ENCODE results near the gene RBFOX1. TPM values are rescaled to one million over a fixed set of nuclear protein-coding genes. Genes with fewer than 3 reads are reported as not detected.
"Not testable (repeated sequence)": the region's sequence is repeated elsewhere in the genome, so short reads cannot be mapped to it uniquely, and the experiment has no call there.

Gene RBFOX1
- total RNA-seq, 8 experiments from 2014 or later, result 1.4 to 77.7 (median 41.3) TPM; not detected in 2

DNA sequence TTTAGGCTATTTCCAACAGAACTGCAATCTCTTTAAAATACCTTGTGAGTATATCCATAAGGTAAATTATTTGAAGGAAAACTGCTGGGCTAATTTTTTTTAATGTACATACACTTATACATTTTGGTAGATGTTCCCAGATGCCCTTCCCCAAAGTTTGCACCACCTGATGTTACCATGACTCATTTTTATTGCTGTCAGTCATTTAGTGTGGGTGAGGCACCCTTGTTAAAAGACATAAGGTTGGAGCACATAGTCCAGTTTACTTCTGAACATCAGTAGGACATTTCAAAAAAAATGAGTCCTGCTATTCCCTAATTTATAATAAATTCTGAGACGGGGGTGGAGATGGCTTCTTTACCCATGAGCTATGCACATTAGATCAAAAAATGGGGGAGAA is 138.6 kb downstream of the RBFOX1 start:
- Histone ChIP-seq H3K4me1 (replicated peaks in 1 of 2) (peaks cover 0 to 5% of the 10 kb centered on the region in 2 donors), H3K27ac (no peak overlapping the region), H3K4me3 (no peak overlapping the region)
- 0% methylated on average over 1 of the region's 1 CpG; no CpG with 5 or more reads in 8 of the 10 experiments for WGBS, 10 experiments
- in situ Hi-C loops (cut with MboI; ENCODE audit: low pct_unique_long_range_greater_than_20kb in 2 of 9, low sequenced_read_pairs in 9 of 9, unreplicated experiment in 9 of 9), result no loop called here
- no peak for ATAC-seq (replicated peaks in 6 of 8)

DNA sequence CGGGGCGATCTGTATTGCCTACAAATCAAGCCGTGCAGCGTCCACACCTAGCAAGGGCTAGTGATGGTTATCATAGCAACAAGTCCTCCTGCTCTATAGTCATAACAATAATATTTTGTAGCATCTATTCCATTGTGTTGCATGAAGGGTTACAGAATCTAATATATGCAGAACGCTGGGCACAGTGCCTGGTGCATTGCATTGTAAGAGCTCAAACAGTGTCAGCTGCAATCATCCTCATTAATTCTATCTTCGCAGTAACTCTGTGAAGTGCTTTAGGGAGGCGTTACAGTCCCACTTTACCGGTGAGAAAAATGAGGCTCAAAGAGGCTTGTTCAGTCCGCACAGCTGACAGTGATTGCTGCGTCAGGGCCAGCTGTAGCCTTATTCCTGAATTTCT is 149.4 kb downstream of the RBFOX1 start:
- H3K4me3 ChIP-seq, result no peak overlapping the region
- 35 to 94% (median 73%) methylated on average over 3 to 10 of the region's 10 CpGs for WGBS, 10 experiments
- no peak overlapping the region for H3K27ac ChIP-seq

DNA sequence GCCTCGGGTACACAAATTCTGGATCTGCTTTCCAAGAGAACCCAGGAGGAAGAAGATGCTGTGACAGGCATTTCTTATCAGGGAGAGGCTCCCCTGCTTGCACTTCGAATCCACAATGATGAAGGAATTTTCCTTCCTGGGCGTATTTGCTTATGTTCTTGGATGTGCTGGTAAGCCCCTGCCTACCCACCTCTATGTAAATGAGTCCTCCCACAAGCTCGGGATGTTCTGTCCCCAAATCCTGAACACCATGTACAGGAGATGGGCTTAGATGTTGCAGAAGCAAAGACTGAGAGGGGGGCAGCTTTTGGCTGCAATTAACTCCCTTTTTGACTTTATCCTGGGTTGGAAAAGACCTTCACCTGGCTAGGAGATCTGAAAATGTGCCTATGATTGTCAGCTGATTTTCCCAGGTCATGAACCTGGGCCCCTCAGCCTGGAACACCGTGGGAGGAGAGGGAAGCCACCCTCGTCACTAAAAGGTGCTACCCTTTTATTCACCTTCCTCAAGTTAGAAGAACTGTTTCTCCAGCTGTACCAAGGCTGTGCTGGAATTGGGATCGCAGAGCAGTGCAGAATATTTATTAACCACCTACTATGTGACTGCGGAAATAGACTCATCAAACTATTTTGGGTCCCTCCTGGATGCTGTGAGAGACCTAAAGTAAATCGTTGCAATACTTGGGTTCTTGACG is 150.1 kb downstream of the RBFOX1 start:
- Histone ChIP-seq H3K4me3 (no peak overlapping the region), H3K4me1 (replicated peaks in 1 of 2) (peaks cover 0 to 28% of the 10 kb centered on the region in 2 donors), H3K27ac (no peak overlapping the region)
- in situ Hi-C loops (cut with MboI; ENCODE audit: low pct_unique_long_range_greater_than_20kb in 2 of 9, low sequenced_read_pairs in 9 of 9, unreplicated experiment in 9 of 9), result no loop called here
- 7 to 83% (median 22%) methylated on average over 4 to 8 of the region's 10 CpGs; no CpG with 5 or more reads in 1 of the 10 experiments for WGBS, 10 experiments
- ATAC-seq (replicated peaks in 6 of 8), result no peak

More for the DNA sequence above, 149.4 kb downstream of the RBFOX1 start:
- H3K4me1 ChIP-seq (replicated peaks in 1 of 2), result peaks cover 0 to 31% of the 10 kb centered on the region in 2 donors
- in situ Hi-C loops (cut with MboI; ENCODE audit: low pct_unique_long_range_greater_than_20kb in 2 of 9, low sequenced_read_pairs in 9 of 9, unreplicated experiment in 9 of 9), result no loop called here
- no peak for ATAC-seq (replicated peaks in 6 of 8)

DNA sequence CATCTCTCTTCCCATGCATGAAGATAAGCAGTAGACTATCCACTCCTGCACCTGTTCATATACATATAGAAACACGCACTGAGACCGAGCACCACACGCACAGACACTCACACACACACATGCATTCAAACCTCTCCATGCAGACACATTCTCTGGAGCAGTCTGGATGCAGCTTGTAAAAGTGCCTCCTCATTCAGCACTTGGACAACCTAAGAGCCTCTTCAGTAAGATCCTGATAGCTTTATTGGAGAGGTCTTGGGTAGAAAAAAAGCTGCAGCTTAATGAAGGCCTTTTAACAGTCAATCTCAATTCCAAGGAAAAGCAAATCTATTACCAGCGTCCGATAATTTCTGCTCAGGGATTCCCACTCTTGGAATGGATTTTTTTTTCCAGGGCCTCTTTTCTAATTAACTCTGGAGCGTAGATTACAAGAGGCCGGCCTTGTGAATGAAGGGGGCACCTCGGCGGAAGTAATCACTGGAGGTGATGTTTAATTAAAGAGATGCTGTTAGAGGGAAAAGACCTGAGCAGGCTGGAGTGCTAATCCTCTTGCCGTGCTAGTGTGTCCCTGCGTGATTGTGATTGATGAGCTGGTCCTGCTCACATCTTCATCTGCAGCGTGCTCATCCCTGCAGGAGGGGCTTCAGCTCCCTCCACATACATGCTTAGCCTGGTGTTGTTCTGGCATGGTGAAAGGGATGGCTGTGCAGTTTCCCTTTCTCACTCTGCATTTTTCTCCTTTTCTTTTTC is 155.1 kb downstream of the RBFOX1 start:
- 0 to 65% (median 47%) methylated on average over 2 to 11 of the region's 12 CpGs; no CpG with 5 or more reads in 3 of the 10 experiments for WGBS, 10 experiments
- peak overlapping the region in 1 of 2 donors; percentile 2 for H3K27ac ChIP-seq
- peak in 4 of 8 experiments; percentile 89 to 99 (median 98) for ATAC-seq (replicated peaks in 6 of 8)
- peaks cover 0 to 34% of the 10 kb centered on the region in 2 donors for H3K4me1 ChIP-seq (replicated peaks in 1 of 2)
- in situ Hi-C loops (cut with MboI; ENCODE audit: low pct_unique_long_range_greater_than_20kb in 2 of 9, low sequenced_read_pairs in 9 of 9, unreplicated experiment in 9 of 9), result no loop called here
- H3K4me3 ChIP-seq, result peak overlapping the region in 1 of 5 donors; percentile 2

DNA sequence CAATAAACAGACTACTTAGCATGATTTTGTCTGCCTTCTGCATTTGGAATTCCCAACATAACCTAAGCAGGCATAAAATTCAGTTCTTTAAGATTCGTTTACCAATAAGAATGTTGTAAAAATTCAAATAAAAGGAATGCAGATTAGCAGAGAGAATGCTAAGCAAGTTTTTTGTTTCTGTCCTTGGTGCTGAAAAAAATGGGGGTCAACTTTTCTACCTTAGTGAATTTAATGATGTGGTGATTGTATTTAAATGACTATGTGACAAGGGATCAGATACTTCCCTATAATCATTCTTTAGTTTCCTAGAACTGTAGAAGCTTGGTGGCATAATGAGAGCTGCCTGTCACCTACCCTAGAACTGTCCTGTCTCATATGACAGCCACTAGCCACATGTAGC is 159.5 kb downstream of the RBFOX1 start:
- ATAC-seq (replicated peaks in 6 of 8), result no peak
- WGBS, 10 experiments, result 0 to 50% (median 15%) methylated on average over 1 of the region's 1 CpG; no CpG with 5 or more reads in 4 of the 10 experiments
- no peak overlapping the region for H3K4me3 ChIP-seq
- no peak overlapping the region for H3K27ac ChIP-seq
- in situ Hi-C loops (cut with MboI; ENCODE audit: low pct_unique_long_range_greater_than_20kb in 2 of 9, low sequenced_read_pairs in 9 of 9, unreplicated experiment in 9 of 9), result no loop called here
- peaks cover 0 to 31% of the 10 kb centered on the region in 2 donors for H3K4me1 ChIP-seq (replicated peaks in 1 of 2)

DNA sequence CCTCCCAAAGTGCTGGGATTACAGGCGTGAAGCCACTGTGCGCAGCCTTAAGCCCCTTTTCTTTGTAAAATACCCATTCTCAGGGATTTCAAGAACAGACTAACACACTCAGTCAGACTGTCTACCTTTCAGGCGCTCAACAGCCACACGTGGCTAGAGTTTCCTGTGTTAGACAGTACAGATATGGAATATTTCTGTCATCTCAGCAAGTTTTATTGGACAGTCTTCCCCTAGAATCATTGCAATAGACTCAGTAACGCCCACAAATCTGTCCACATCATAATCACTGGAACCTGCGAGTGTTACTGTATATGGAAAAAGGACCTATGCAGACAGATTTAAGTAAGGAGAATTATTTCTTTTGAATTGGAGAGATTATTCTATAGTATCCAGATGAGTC is 160.5 kb downstream of the RBFOX1 start:
- H3K4me1 ChIP-seq (replicated peaks in 1 of 2), result peaks cover 0 to 25% of the 10 kb centered on the region in 2 donors
- no peak overlapping the region for H3K27ac ChIP-seq
- WGBS, 10 experiments, result 0 to 89% (median 60%) methylated on average over 2 to 4 of the region's 6 CpGs; no CpG with 5 or more reads in 3 of the 10 experiments
- in situ Hi-C loops (cut with MboI; ENCODE audit: low pct_unique_long_range_greater_than_20kb in 2 of 9, low sequenced_read_pairs in 9 of 9, unreplicated experiment in 9 of 9), result no loop called here
- no peak overlapping the region for H3K4me3 ChIP-seq
- no peak for ATAC-seq (replicated peaks in 6 of 8)

DNA sequence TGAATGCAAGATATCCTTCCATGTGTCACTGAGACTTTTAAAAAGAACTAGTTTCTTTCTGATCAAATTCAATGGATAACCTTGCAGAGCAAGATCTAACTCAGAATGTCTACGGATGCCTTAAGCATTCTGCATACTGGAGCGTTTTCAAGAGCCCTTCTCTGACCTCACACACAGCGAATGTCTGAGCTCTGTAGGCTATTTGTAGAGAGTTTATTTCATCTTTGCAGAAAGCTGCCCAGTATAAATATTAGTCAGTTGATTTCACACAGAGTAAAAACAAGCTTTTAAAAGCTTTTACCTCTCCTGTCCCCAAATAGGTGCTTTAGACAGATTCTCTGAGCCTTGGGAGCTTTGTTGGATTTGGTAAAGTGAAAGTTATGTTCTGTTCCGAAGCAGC is 165.0 kb downstream of the RBFOX1 start:
- H3K27ac ChIP-seq, result no peak overlapping the region
- in situ Hi-C loops (cut with MboI; ENCODE audit: low pct_unique_long_range_greater_than_20kb in 2 of 9, low sequenced_read_pairs in 9 of 9, unreplicated experiment in 9 of 9), result no loop called here
- no peak overlapping the region for H3K4me3 ChIP-seq
- 0 to 93% (median 59%) methylated on average over 2 to 4 of the region's 4 CpGs; no CpG with 5 or more reads in 2 of the 10 experiments for WGBS, 10 experiments
- no peak for ATAC-seq (replicated peaks in 6 of 8)
- H3K4me1 ChIP-seq (replicated peaks in 1 of 2), result no peaks in the 10 kb centered on the region

DNA sequence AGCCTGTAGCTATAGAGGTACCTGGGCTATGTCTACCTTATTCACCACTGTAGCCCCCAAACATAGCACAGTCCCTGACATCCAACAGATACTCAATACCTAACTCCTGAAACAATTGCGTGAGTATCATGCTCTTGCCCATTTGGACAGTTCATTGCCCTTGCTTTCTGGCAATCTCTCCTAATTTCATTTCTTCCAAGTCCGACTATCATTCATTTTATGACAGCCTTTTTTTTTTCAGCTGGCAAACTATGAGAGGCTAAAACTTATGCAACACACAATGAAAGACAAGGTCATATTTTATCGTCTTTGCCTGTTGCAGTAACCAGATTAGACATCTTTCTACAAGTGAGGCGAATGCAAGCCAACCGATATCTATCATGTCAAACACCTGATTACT is 169.2 kb downstream of the RBFOX1 start:
- ATAC-seq (replicated peaks in 6 of 8), result no peak
- in situ Hi-C loops (cut with MboI; ENCODE audit: low pct_unique_long_range_greater_than_20kb in 2 of 9, low sequenced_read_pairs in 9 of 9, unreplicated experiment in 9 of 9), result no loop called here
- Histone ChIP-seq H3K27ac (no peak overlapping the region), H3K4me3 (no peak overlapping the region), H3K4me1 (replicated peaks in 1 of 2) (no peaks in the 10 kb centered on the region)
- WGBS, 10 experiments, result 0 to 96% (median 63%) methylated on average over 1 to 5 of the region's 5 CpGs; no CpG with 5 or more reads in 1 of the 10 experiments

DNA sequence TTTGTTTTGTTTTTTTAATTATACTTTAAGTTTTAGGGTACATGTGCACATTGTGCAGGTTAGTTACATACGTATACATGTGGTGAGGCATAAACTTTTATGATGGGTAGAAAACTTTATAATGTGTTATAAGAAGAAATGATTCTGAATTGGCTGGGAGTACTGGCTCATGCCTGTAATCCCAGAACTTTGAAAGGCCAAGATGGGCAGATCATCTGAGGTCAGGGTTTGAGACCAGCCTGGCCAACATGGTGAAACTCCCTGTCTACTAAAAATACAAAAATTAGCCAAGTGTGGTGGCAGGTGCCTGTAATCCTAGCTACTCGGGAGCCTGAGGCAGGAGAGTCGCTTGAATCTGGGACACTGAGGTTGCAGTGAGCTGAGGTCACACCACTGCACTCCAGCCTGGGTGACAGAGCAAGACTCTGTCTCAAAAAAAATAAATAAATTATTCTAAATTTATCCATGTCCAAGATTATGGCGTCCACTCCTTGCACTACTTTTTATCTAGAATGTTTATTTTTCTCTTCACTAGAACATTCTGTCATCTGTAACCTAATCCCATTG is 170.0 kb downstream of the RBFOX1 start:
- H3K27ac ChIP-seq; ATAC-seq (replicated peaks in 6 of 8); H3K4me3 ChIP-seq; H3K4me1 ChIP-seq (replicated peaks in 1 of 2); in situ Hi-C loops (cut with MboI; ENCODE audit: low pct_unique_long_range_greater_than_20kb in 2 of 9, low sequenced_read_pairs in 9 of 9, unreplicated experiment in 9 of 9): not testable (repeated sequence)
- WGBS, 10 experiments, result 0 to 100% (median 34%) methylated on average over 1 to 4 of the region's 4 CpGs; no CpG with 5 or more reads in 1 of the 10 experiments

DNA sequence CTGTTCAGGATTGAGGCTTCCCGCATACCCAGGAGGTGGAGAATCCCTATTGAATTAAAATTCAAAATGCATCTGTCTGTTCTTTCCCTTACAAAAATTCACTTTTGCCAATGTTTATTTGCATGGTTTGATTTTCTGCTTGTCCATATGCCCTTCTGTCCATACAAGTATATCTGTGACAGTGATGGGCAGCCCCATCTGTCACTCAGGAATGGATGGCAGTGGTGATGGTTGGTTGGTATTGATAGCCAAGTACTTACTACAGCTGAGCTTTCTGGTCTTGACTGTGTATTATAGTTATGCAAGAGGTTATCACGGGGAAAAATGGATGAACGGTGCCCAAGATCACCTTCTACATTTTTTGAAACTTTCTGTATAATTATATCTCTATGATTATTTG is 171.0 kb downstream of the RBFOX1 start:
- Histone ChIP-seq H3K27ac (no peak overlapping the region), H3K4me1 (replicated peaks in 1 of 2) (no peaks in the 10 kb centered on the region), H3K4me3 (no peak overlapping the region)
- WGBS, 10 experiments, result 6 to 100% (median 80%) methylated on average over 1 to 3 of the region's 3 CpGs; no CpG with 5 or more reads in 3 of the 10 experiments
- ATAC-seq (replicated peaks in 6 of 8), result no peak
- in situ Hi-C loops (cut with MboI; ENCODE audit: low pct_unique_long_range_greater_than_20kb in 2 of 9, low sequenced_read_pairs in 9 of 9, unreplicated experiment in 9 of 9), result no loop called here

DNA sequence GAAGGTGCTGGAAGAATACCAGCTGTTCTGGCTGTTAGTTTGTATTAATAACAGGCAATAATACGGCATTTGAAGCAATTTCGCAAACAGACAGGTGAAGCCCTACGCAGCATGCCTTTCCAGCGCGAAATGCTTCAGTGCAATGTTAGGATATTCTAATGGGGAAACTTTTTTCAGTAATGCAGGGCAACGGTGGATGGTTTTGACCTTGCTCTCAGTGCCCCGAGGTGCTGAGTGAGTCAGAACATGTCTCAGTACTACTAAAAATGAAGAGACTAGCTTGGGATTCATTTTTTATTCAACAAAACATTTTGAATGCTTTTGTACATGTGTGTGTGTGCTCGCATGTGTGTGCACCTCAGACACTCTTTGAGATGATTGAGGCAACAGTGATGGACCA is 172.2 kb downstream of the RBFOX1 start:
- H3K27ac ChIP-seq, result no peak overlapping the region
- H3K4me1 ChIP-seq (replicated peaks in 1 of 2), result peaks cover 0 to 11% of the 10 kb centered on the region in 2 donors
- no peak overlapping the region for H3K4me3 ChIP-seq
- in situ Hi-C loops (cut with MboI; ENCODE audit: low pct_unique_long_range_greater_than_20kb in 2 of 9, low sequenced_read_pairs in 9 of 9, unreplicated experiment in 9 of 9), result no loop called here
- no peak for ATAC-seq (replicated peaks in 6 of 8)
- WGBS, 10 experiments, result 20 to 100% (median 54%) methylated on average over 2 to 8 of the region's 8 CpGs; no CpG with 5 or more reads in 4 of the 10 experiments

DNA sequence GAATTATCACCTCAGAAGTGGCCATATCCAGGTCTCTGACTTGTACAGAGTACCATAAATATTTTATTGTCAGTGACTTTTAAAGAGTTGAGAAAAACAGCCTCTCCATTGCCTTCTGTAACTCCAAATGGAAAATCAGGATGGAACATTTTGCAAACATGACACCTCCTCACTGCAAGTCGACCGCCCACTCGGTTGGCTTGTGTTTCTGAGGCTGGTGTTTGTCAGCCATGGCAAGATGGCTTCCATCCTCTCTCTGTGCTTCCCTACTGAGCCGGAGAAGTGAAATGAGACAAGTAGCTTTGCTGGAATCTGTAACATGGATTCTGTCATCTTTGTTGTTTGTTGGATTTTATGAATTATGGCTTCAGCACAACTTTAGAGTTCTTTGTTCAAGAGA is 172.8 kb downstream of the RBFOX1 start:
- no peak overlapping the region for H3K27ac ChIP-seq
- in situ Hi-C loops (cut with MboI; ENCODE audit: low pct_unique_long_range_greater_than_20kb in 2 of 9, low sequenced_read_pairs in 9 of 9, unreplicated experiment in 9 of 9), result no loop called here
- peaks cover 0 to 15% of the 10 kb centered on the region in 2 donors for H3K4me1 ChIP-seq (replicated peaks in 1 of 2)
- H3K4me3 ChIP-seq, result no peak overlapping the region
- ATAC-seq (replicated peaks in 6 of 8), result no peak
- 26 to 100% (median 87%) methylated on average over 3 to 4 of the region's 4 CpGs; no CpG with 5 or more reads in 6 of the 10 experiments for WGBS, 10 experiments

DNA sequence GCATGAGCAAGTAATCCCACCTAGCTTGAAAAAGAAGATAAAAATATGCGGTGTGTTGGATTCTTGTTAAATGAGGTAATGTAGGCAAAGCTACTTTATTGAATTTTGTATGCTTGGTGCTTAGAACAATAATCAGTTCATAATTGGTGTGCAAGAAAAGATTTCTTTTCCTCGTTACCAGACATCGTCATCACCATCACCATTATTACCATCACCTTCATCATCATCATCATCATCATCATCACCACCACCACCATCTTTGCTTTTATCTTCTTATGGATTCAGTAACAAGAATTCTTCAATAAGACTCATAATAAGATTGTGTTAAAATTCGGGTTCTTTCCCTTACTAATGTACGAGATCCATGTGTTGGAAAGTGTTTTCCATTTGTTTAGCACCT is 173.7 kb downstream of the RBFOX1 start:
- H3K4me1 ChIP-seq (replicated peaks in 1 of 2), result peaks cover 0 to 23% of the 10 kb centered on the region in 2 donors
- no peak overlapping the region for H3K4me3 ChIP-seq
- ATAC-seq (replicated peaks in 6 of 8), result no peak
- 20 to 96% (median 49%) methylated on average over 1 to 5 of the region's 5 CpGs for WGBS, 10 experiments
- in situ Hi-C loops (cut with MboI; ENCODE audit: low pct_unique_long_range_greater_than_20kb in 2 of 9, low sequenced_read_pairs in 9 of 9, unreplicated experiment in 9 of 9), result no loop called here
- H3K27ac ChIP-seq, result no peak overlapping the region
